Nephron (organoid): ENCODE data around the gene FLNA.
A peak's percentile ranks its signal among the peaks of the same experiment; 100 is the strongest.

ENCODE experiments used
- H3K27ac Mint-ChIP-seq, 3 experiments: 2 replicates each; pipeline ENCODE4 v1.8.0; 2020; ENCODE audit warnings: mixed read lengths in 3 of 3, mild to moderate bottlenecking in 2 of 3, moderate library complexity in 1 of 3
- H3K27me3 Mint-ChIP-seq: 2 replicates; pipeline ENCODE4 v1.8.0; 2021; ENCODE audit warnings: low read depth, mild to moderate bottlenecking, moderate library complexity, mixed read lengths
- H3K36me3 Mint-ChIP-seq: 2 replicates; pipeline ENCODE4 v1.8.0; 2020; ENCODE audit warnings: low read depth, mixed read lengths
- H3K4me1 Mint-ChIP-seq: 2 replicates; pipeline ENCODE4 v1.8.0; 2020; ENCODE audit warnings: mixed read lengths
- H3K4me3 Mint-ChIP-seq, 3 experiments: 2 replicates each; pipeline ENCODE4 v1.8.0; 2020; ENCODE audit warnings: mild to moderate bottlenecking in 3 of 3, mixed read lengths in 3 of 3, moderate library complexity in 2 of 3
- H3K9me3 Mint-ChIP-seq: 2 replicates; pipeline ENCODE4 v1.8.0; 2020; ENCODE audit warnings: mixed read lengths
- CTCF ChIP-seq, 3 experiments: fragments of 200-600 bp; sonication (generic); IDR thresholded peaks; one replicate each; pipeline ENCODE4 v1.5.0; 2021; ENCODE audit warnings: antibody characterized with exemption in 3 of 3; ENCODE audit not compliant: unreplicated experiment in 3 of 3

Gene FLNA

GRCh38 chrX:154320406-154320805 is 54.0 kb downstream of the FLNA start:
- peaks cover 14% of the 10 kb centered on the region for H3K27me3 Mint-ChIP-seq
- TF ChIP-seq CTCF (IDR thresholded peaks at IDR 0.05; ENCODE audit: unreplicated experiment in 3 of 3): no peak
- H3K4me1 Mint-ChIP-seq: peaks cover 22% of the 10 kb centered on the region
- no peak overlapping the region for H3K4me3 Mint-ChIP-seq
- no peak overlapping the region for H3K27ac Mint-ChIP-seq
- H3K36me3 Mint-ChIP-seq: no peaks in the 10 kb centered on the region
- H3K9me3 Mint-ChIP-seq: peaks cover 19% of the 10 kb centered on the region

- peaks cover 9% of the 10 kb centered on the region for H3K4me1 Mint-ChIP-seq
- no peak overlapping the region for H3K4me3 Mint-ChIP-seq
- H3K27me3 Mint-ChIP-seq: peaks cover 14% of the 10 kb centered on the region
- peaks cover 22% of the 10 kb centered on the region for H3K9me3 Mint-ChIP-seq
- peak overlapping the region in 2 of 3 experiments; percentile 45 to 68 for H3K27ac Mint-ChIP-seq
- peak; percentile 41 to 46 (median 41) for TF ChIP-seq CTCF (IDR thresholded peaks at IDR 0.05; ENCODE audit: unreplicated experiment in 3 of 3)
- no peaks in the 10 kb centered on the region for H3K36me3 Mint-ChIP-seq
Observed at GRCh38 chrX:154317391-154317995, 56.9 kb downstream of the FLNA start.

GRCh38 chrX:154315416-154315815 is 59.0 kb downstream of the FLNA start:
- Mint-ChIP-seq H3K36me3 (no peaks in the 10 kb centered on the region), H3K4me1 (peaks cover 9% of the 10 kb centered on the region), H3K4me3 (no peak overlapping the region), H3K27me3 (peaks cover 10% of the 10 kb centered on the region), H3K9me3 (peaks cover 24% of the 10 kb centered on the region), H3K27ac (no peak overlapping the region)
- TF ChIP-seq CTCF (IDR thresholded peaks at IDR 0.05; ENCODE audit: unreplicated experiment in 3 of 3): no peak

GRCh38 chrX:154313147-154313546 is 61.3 kb downstream of the FLNA start:
- TF ChIP-seq CTCF (IDR thresholded peaks at IDR 0.05; ENCODE audit: unreplicated experiment in 3 of 3): no peak
- no peaks in the 10 kb centered on the region for H3K36me3 Mint-ChIP-seq
- H3K27ac Mint-ChIP-seq: no peak overlapping the region
- no peak overlapping the region for H3K4me3 Mint-ChIP-seq
- H3K27me3 Mint-ChIP-seq: peaks cover 10% of the 10 kb centered on the region
- H3K9me3 Mint-ChIP-seq: peaks cover 21% of the 10 kb centered on the region
- H3K4me1 Mint-ChIP-seq: peaks cover 9% of the 10 kb centered on the region

GRCh38 chrX:154312116-154312515 is 62.3 kb downstream of the FLNA start:
- Mint-ChIP-seq H3K36me3 (no peaks in the 10 kb centered on the region), H3K9me3 (peaks cover 25% of the 10 kb centered on the region), H3K27ac (no peak overlapping the region), H3K4me3 (no peak overlapping the region), H3K27me3 (peaks cover 5% of the 10 kb centered on the region), H3K4me1 (peaks cover 4% of the 10 kb centered on the region)
- TF ChIP-seq CTCF (IDR thresholded peaks at IDR 0.05; ENCODE audit: unreplicated experiment in 3 of 3): no peak
